ENCODE data around the gene OR1L8.

DNA sequence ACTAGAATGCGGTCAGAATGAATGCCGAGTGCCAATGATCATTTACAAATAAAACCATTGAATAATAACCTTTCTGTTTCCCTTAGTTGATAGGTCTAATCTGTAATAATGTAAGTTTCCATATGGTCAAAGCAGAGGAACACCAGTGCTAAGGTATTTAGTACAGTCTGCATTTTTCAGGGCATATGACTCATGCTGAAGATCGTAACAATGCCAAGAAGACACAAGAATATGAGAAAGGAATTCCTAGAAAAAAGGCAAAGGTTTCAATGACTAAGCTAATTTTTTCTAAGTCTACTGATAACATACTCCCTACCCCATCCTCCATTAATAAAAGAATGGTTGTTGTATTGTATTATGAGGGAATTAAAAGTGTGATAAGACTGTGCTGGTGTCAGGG is 2.8 kb downstream of the OR1L8 start:
- no peak for TF ChIP-seq ZNF274 (IDR thresholded peaks at IDR 0.05; ENCODE audit: low read depth, low read length)
- TF ChIP-seq SUZ12 (IDR thresholded peaks at IDR 0.05; ENCODE audit: extremely low read depth, insufficient read depth, insufficient read length), result no peak
